ENCODE measurements around the gene UGT2B17.
"Not testable (repeated sequence)": the region's sequence is repeated elsewhere in the genome, so short reads cannot be mapped to it uniquely, and the experiment has no call there.

UGT2B17 gene

DNA sequence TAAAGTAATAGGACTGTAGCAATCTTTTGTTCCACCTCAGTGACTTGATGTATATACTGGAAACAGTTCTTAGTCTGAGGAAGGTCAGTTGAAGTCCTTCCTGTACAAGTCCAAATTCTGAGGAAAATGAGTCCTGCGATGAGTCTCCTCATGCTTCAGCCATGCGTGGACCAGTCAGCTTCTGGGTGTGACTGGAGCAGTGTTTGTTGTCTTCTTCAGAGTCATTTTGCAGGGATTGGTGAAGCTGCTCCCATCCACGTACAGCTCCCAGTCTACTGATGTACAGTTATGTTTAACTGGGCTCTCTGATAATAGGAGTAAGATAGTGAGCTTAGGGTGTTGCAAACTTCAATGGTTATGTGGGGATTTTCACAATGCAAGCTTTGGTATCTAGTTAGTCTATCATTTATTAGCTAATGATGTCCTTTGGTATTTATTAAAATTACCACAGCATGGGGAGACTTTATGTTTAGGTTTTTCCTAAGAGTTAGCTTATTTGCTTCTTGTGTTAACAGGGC, 3.4 kb downstream of the UGT2B17 start:
- no peak overlapping the region for H3K27ac ChIP-seq (replicated peaks)
- DNase-seq (ENCODE audit: low read depth in 1 of 2, low spot score in 1 of 2): no peak

DNA sequence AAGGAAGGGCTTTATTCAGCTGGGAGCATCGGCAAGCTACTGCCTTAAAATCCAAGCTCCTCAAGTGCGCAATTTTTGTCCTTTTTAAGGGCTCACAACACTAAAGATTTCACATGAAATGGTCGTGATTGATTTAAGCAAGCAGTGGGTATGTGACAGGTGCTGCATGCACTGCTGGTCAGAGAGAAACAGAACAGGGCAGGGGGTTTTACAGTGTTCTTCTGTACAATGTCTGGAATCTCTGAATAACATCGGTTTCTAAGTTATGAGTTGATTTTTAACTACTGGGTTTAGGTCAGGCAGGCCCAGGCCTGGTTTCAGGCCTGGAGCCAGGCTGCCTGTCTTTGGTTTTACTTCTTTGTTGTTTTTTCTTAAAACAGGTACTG, 6.0 kb downstream of the UGT2B17 start:
- no peak for DNase-seq (ENCODE audit: low read depth in 1 of 2, low spot score in 1 of 2)
- H3K27me3 ChIP-seq (ENCODE audit: insufficient read depth, poor library complexity, severe bottlenecking): no peaks in the 10 kb centered on the region
- TF ChIP-seq, protein P1, sequence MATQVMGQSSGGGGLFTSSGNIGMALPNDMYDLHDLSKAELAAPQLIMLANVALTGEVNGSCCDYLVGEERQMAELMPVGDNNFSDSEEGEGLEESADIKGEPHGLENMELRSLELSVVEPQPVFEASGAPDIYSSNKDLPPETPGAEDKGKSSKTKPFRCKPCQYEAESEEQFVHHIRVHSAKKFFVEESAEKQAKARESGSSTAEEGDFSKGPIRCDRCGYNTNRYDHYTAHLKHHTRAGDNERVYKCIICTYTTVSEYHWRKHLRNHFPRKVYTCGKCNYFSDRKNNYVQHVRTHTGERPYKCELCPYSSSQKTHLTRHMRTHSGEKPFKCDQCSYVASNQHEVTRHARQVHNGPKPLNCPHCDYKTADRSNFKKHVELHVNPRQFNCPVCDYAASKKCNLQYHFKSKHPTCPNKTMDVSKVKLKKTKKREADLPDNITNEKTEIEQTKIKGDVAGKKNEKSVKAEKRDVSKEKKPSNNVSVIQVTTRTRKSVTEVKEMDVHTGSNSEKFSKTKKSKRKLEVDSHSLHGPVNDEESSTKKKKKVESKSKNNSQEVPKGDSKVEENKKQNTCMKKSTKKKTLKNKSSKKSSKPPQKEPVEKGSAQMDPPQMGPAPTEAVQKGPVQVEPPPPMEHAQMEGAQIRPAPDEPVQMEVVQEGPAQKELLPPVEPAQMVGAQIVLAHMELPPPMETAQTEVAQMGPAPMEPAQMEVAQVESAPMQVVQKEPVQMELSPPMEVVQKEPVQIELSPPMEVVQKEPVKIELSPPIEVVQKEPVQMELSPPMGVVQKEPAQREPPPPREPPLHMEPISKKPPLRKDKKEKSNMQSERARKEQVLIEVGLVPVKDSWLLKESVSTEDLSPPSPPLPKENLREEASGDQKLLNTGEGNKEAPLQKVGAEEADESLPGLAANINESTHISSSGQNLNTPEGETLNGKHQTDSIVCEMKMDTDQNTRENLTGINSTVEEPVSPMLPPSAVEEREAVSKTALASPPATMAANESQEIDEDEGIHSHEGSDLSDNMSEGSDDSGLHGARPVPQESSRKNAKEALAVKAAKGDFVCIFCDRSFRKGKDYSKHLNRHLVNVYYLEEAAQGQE (IDR thresholded peaks at IDR 0.05; ENCODE audit: insufficient replicate concordance, low read depth): no peak
- TF ChIP-seq GABPA (IDR thresholded peaks at IDR 0.05; ENCODE audit: low read depth) (no peak), POLR2AphosphoS5 (IDR thresholded peaks at IDR 0.05; ENCODE audit: low read depth) (no peak), SPI1 (IDR thresholded peaks at IDR 0.05; ENCODE audit: borderline replicate concordance, low read depth) (no peak)
- TF ChIP-seq, protein P2, sequence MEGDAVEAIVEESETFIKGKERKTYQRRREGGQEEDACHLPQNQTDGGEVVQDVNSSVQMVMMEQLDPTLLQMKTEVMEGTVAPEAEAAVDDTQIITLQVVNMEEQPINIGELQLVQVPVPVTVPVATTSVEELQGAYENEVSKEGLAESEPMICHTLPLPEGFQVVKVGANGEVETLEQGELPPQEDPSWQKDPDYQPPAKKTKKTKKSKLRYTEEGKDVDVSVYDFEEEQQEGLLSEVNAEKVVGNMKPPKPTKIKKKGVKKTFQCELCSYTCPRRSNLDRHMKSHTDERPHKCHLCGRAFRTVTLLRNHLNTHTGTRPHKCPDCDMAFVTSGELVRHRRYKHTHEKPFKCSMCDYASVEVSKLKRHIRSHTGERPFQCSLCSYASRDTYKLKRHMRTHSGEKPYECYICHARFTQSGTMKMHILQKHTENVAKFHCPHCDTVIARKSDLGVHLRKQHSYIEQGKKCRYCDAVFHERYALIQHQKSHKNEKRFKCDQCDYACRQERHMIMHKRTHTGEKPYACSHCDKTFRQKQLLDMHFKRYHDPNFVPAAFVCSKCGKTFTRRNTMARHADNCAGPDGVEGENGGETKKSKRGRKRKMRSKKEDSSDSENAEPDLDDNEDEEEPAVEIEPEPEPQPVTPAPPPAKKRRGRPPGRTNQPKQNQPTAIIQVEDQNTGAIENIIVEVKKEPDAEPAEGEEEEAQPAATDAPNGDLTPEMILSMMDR (IDR thresholded peaks at IDR 0.05; ENCODE audit: insufficient read depth, low read length): no peak
- H3K4me3 ChIP-seq (replicated peaks; ENCODE audit: insufficient read depth, low read length): no peak overlapping the region
- no peak overlapping the region for H3K27ac ChIP-seq (replicated peaks)

More for the DNA sequence above, 3.4 kb downstream of the UGT2B17 start:
- Histone ChIP-seq H3K27me3 (ENCODE audit: insufficient read depth, poor library complexity, severe bottlenecking) (no peaks in the 10 kb centered on the region), H3K4me3 (replicated peaks; ENCODE audit: insufficient read depth, low read length) (no peak overlapping the region)
- TF ChIP-seq, protein P1 (IDR thresholded peaks at IDR 0.05; ENCODE audit: insufficient replicate concordance, low read depth): no peak
- TF ChIP-seq, protein P2 (IDR thresholded peaks at IDR 0.05; ENCODE audit: insufficient read depth, low read length): no peak
- TF ChIP-seq GABPA (IDR thresholded peaks at IDR 0.05; ENCODE audit: low read depth): no peak
- TF ChIP-seq SPI1 (IDR thresholded peaks at IDR 0.05; ENCODE audit: borderline replicate concordance, low read depth): no peak
- TF ChIP-seq POLR2AphosphoS5 (IDR thresholded peaks at IDR 0.05; ENCODE audit: low read depth): no peak

DNA sequence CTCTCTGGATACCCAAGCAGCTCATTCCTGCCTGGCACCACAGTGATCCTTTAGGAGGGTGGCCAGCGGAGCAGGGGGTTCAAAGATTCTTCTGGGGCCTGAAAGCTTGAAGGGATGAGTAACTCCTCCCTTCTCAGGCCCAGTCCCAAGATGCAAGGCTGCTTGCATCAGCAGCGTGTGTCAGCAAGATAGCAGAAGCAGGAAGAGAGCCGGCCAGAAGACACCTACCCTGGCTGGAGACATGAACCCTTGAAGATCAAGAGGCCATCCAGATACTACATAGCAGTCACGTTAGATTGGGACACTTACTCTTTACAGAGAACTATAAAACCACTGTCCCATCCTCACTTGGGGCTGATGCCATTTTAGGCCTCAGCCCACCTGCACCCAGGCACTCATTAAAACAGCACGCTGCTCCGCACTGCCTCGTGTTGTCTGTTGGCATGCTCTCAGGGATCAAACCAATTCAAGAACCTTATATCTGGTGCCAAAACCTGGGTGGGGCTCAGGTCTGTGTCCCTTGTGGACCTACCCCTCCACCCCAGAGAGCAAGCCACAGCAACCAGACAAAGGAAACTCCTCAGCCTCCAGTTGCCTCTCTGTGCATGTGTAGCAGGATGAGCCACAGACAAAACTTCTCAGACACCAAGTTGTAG, 6.5 kb downstream of the UGT2B17 start:
- Histone ChIP-seq H3K27me3 (ENCODE audit: insufficient read depth, poor library complexity, severe bottlenecking) (no peaks in the 10 kb centered on the region), H3K27ac (replicated peaks) (no peak overlapping the region), H3K4me3 (replicated peaks; ENCODE audit: insufficient read depth, low read length) (no peak overlapping the region)
- TF ChIP-seq GABPA (IDR thresholded peaks at IDR 0.05; ENCODE audit: low read depth) (no peak), SPI1 (IDR thresholded peaks at IDR 0.05; ENCODE audit: borderline replicate concordance, low read depth) (no peak), POLR2AphosphoS5 (IDR thresholded peaks at IDR 0.05; ENCODE audit: low read depth) (no peak)
- TF ChIP-seq, protein P1 (IDR thresholded peaks at IDR 0.05; ENCODE audit: insufficient replicate concordance, low read depth): no peak
- TF ChIP-seq, protein P2 (IDR thresholded peaks at IDR 0.05; ENCODE audit: insufficient read depth, low read length): no peak
- DNase-seq (ENCODE audit: low read depth in 1 of 2, low spot score in 1 of 2): no peak

DNA sequence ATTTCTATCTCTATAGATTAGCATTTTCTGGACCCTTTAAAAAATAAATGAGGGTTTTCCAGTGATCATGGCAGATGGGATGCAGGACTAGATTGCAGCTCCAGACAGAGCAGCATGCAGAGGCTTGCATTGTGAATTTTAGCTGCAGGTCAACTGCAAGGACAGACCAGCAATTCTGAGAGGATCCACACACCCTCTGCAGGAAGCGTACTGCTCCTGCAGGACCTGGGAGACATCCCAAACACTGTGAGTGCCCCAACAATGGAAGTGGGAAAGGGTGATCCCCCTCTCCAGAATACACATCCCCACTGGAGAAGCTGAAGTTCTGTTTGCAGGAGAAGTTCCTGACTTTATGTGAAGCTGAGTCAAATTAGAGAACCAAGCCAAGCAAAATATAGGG, 7.1 kb downstream of the UGT2B17 start:
- not testable (repeated sequence) for H3K4me3 ChIP-seq (replicated peaks; ENCODE audit: insufficient read depth, low read length); H3K27ac ChIP-seq (replicated peaks); H3K27me3 ChIP-seq (ENCODE audit: insufficient read depth, poor library complexity, severe bottlenecking); DNase-seq (ENCODE audit: low read depth in 1 of 2, low spot score in 1 of 2)

DNA sequence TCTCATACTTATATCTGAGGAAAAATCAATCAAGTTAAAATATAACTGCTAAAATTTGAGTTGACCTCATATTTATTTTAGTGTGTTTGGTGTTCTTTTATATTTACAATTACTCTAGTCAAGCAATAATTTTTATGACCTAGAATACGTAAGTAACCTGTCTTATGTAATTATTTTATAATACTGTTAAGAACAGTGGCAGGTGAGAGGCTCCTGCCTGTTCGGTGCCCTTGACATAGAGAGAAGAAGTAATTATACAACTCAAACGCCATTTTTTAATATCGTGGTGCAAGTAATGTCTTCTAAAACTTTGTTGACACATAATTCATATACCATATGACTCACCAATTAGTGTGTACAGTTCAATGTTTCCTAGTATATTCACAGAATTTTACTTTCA, 7.6 kb downstream of the UGT2B17 start:
- not testable (repeated sequence) for H3K27me3 ChIP-seq (ENCODE audit: insufficient read depth, poor library complexity, severe bottlenecking); H3K4me3 ChIP-seq (replicated peaks; ENCODE audit: insufficient read depth, low read length); H3K27ac ChIP-seq (replicated peaks); DNase-seq (ENCODE audit: low read depth in 1 of 2, low spot score in 1 of 2)

DNA sequence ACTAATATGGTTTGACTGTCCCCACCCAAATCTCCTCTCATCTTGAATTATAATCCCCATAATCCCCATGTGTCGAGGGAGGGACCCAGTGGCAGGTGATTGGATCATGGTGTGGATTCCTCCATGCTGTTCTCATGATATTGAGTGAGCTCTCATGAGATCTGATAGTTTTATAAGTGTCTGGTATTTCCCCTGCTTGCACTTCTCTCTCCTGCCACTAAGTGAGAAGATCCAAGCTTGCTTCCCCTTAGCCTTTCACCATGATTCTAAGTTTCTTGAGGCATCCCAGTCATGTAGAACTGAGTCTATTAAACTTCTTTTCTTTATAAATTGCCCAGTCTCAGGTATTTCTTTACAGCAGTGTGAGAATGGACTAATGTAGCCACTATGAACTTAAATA, 9.8 kb downstream of the UGT2B17 start:
- not testable (repeated sequence) for H3K27ac ChIP-seq (replicated peaks); H3K4me3 ChIP-seq (replicated peaks; ENCODE audit: insufficient read depth, low read length); DNase-seq (ENCODE audit: low read depth in 1 of 2, low spot score in 1 of 2); H3K27me3 ChIP-seq (ENCODE audit: insufficient read depth, poor library complexity, severe bottlenecking)

Measured in HL-60 (cell line).